Measurements from ENCODE around the gene SAMMSON.

SAMMSON gene

GRCh38 chr3:70072180-70072579 lies 72.6 kb downstream of the SAMMSON start (continued):
- TF ChIP-seq, protein P1, sequence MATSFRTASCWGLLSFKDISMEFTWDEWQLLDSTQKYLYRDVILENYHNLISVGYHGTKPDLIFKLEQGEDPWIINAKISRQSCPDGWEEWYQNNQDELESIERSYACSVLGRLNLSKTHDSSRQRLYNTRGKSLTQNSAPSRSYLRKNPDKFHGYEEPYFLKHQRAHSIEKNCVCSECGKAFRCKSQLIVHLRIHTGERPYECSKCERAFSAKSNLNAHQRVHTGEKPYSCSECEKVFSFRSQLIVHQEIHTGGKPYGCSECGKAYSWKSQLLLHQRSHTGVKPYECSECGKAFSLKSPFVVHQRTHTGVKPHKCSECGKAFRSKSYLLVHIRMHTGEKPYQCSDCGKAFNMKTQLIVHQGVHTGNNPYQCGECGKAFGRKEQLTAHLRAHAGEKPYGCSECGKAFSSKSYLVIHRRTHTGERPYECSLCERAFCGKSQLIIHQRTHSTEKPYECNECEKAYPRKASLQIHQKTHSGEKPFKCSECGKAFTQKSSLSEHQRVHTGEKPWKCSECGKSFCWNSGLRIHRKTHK (tag by site-specific recombination; IDR thresholded peaks at IDR 0.05) = no peak
- TF ChIP-seq ZNF558 (tag by site-specific recombination; IDR thresholded peaks at IDR 0.05) = no peak
- no peak for TF ChIP-seq ZNF600 (tag by site-specific recombination; IDR thresholded peaks at IDR 0.05)

DNA sequence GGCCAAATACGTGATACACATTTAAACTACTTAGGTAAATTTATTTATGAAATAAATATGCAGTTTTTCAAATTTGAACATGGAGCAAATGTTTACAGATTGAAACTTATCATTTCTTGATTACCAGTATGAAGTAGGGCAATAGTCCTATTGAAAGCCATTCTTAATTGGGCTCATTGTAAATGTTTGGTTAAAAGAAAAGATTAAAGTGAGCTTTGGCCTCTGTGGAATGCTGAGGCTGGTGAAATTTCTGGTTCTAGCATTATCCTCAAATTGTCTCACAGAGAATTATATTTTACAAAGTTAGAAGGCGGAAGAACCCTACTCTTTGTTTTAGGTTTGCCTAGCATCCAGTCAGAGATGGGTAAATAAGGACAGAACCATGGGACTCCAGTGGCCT lies 73.2 kb downstream of the SAMMSON start:
- POLR2A ChIA-PET = no interaction called here
- Histone ChIP-seq H3K9me3 (ENCODE audit: control insufficient read depth, insufficient read depth, low read depth, low read length) (no peaks in the 10 kb centered on the region), H3K4me1 (ENCODE audit: control insufficient read depth, insufficient read depth, low read length) (no peaks in the 10 kb centered on the region), H3K36me3 (ENCODE audit: control insufficient read depth in 2 of 2, insufficient read depth in 1 of 2, low read length in 2 of 2) (no peaks in the 10 kb centered on the region), H3K4me3 (ENCODE audit: low read depth, low read length) (no peak overlapping the region), H3K27ac (ENCODE audit: extremely low read depth, low read depth, low read length) (no peak overlapping the region)
- CTCF ChIA-PET = interaction anchor here (0.6 to 2.8 kb wide), 2 partner anchors 18 to 53 kb away, joined by 3 to 12 read pairs; no protein-coding TSS in a partner anchor
- TF ChIP-seq ZNF16 (tag by site-specific recombination; IDR thresholded peaks at IDR 0.05; ENCODE audit: low read depth) (no peak), HOXC10 (CRISPR knock-in tag; IDR thresholded peaks at IDR 0.05) (no peak), ZNF239 (tag by site-specific recombination; IDR thresholded peaks at IDR 0.05) (no peak), ZNF112 (tag by site-specific recombination; IDR thresholded peaks at IDR 0.05) (no peak), ZNF623 (tag by site-specific recombination; IDR thresholded peaks at IDR 0.05) (no peak), GLI2 (tag by site-specific recombination; IDR thresholded peaks at IDR 0.05; ENCODE audit: borderline replicate concordance, low read depth) (no peak), ZNF645 (tag by site-specific recombination; IDR thresholded peaks at IDR 0.05) (no peak), KLF1 (tag by site-specific recombination; IDR thresholded peaks at IDR 0.05) (no peak), ZNF121 (tag by site-specific recombination; IDR thresholded peaks at IDR 0.05) (no peak), ZBTB21 (tag by site-specific recombination; IDR thresholded peaks at IDR 0.05) (no peak)
- TF ChIP-seq, protein P2, sequence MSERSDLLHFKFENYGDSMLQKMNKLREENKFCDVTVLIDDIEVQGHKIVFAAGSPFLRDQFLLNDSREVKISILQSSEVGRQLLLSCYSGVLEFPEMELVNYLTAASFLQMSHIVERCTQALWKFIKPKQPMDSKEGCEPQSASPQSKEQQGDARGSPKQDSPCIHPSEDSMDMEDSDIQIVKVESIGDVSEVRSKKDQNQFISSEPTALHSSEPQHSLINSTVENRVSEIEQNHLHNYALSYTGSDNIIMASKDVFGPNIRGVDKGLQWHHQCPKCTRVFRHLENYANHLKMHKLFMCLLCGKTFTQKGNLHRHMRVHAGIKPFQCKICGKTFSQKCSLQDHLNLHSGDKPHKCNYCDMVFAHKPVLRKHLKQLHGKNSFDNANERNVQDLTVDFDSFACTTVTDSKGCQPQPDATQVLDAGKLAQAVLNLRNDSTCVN (tag by site-specific recombination; optimal IDR thresholded peaks at IDR 0.05) = no peak
- TF ChIP-seq, protein P3, sequence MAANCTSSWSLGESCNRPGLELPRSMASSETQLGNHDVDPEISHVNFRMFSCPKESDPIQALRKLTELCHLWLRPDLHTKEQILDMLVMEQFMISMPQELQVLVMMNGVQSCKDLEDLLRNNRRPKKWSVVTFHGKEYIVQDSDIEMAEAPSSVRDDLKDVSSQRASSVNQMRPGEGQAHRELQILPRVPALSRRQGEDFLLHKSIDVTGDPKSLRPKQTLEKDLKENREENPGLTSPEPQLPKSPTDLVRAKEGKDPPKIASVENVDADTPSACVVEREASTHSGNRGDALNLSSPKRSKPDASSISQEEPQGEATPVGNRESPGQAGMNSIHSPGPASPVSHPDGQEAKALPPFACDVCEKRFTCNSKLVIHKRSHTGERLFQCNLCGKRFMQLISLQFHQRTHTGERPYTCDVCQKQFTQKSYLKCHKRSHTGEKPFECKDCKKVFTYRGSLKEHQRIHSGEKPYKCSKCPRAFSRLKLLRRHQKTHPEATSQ (tag by site-specific recombination; IDR thresholded peaks at IDR 0.05) = no peak

DNA sequence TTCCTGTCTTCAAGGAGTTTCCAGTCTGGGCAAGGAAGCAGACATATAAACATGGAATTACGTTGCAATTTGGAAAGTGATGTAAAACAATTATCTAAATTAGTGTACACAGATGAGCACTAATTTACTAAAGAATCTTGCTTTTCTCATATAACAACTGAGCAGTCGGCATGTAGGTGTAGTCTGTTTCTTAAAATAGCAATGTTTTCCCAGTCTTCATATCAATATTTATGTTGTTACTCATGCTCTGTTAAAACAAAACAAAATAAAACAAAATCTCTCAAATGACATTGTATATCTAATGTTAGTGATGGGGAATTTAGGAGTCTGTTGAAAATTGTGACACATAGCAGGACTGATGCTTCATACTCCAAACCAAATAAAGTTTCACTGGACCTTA lies 75.6 kb downstream of the SAMMSON start:
- ChIA-PET POLR2A (no interaction called here), CTCF (interaction anchor here (0.6 to 0.7 kb wide), 2 partner anchors 955 to 1705 kb away, joined by 3 read pairs; no protein-coding TSS in a partner anchor)
- H3K4me1 ChIP-seq (ENCODE audit: control insufficient read depth, insufficient read depth, low read length) = no peaks in the 10 kb centered on the region
- no peak overlapping the region for H3K27ac ChIP-seq (ENCODE audit: extremely low read depth, low read depth, low read length)
- H3K36me3 ChIP-seq (ENCODE audit: control insufficient read depth in 2 of 2, insufficient read depth in 1 of 2, low read length in 2 of 2) = no peaks in the 10 kb centered on the region
- no peaks in the 10 kb centered on the region for H3K9me3 ChIP-seq (ENCODE audit: control insufficient read depth, insufficient read depth, low read depth, low read length)
- no peak overlapping the region for H3K4me3 ChIP-seq (ENCODE audit: low read depth, low read length)
- TF ChIP-seq, protein P2 (tag by site-specific recombination; optimal IDR thresholded peaks at IDR 0.05) = no peak
- TF ChIP-seq ZNF18 (tag by site-specific recombination; IDR thresholded peaks at IDR 0.05) (no peak), SALL2 (tag by site-specific recombination; IDR thresholded peaks at IDR 0.05; ENCODE audit: borderline replicate concordance) (no peak), ZNF174 (tag by site-specific recombination; IDR thresholded peaks at IDR 0.05) (no peak), REST (tag by site-specific recombination; IDR thresholded peaks at IDR 0.05) (no peak), ZNF629 (tag by site-specific recombination; IDR thresholded peaks at IDR 0.05) (no peak), ZNF366 (tag by site-specific recombination; conservative IDR thresholded peaks at IDR 0.05) (no peak)
